Bronchial epithelial cell (primary cell): ENCODE measurements around the gene ARL15. TPM values are rescaled to one million over a fixed set of nuclear protein-coding genes. Genes with fewer than 3 reads are reported as not detected.

Source experiments
- DNase-seq: peaks from one replicate; pipeline ENCODE4 v3.0.0-alpha.2; 2010; ENCODE audit warnings: low read depth
- FAIRE-seq: peaks from 2 replicates; lab custom pipeline; 2011; peaks lifted over from hg19 to GRCh38; lab: Jason Lieb, UNC
- H3K27me3 ChIP-seq: 2 replicates; pipeline ENCODE4 v1.5.1; 2011; ENCODE audit warnings: low read length; ENCODE audit not compliant: control insufficient read depth, insufficient read depth
- H3K36me3 ChIP-seq: 2 replicates; pipeline ENCODE4 v1.5.1; 2011; ENCODE audit warnings: low read length; ENCODE audit not compliant: control insufficient read depth, insufficient read depth
- H3K4me3 ChIP-seq: 2 replicates; pipeline ENCODE4 v1.5.1; 2011; ENCODE audit warnings: mild to moderate bottlenecking, low read depth, low read length, control low read depth
- total RNA-seq: library from RNA; depleted of rRNA; stranded (reverse); fragments of >200 nt; gene quantifications from 2 replicates; pipeline ENCODE4 v1.2.1, GENCODE V29; 2014
- TF ChIP-seq, protein P1 (sequence below): IDR thresholded peaks from 2 replicates; pipeline ENCODE4 v1.5.1; 2011; ENCODE audit warnings: mild to moderate bottlenecking, moderate library complexity, low read length, control low read depth, inconsistent platforms; ENCODE audit not compliant: insufficient read depth, severe bottlenecking

The ARL15 gene
- total RNA-seq, 1 donor from 2014 or later: 13.7 TPM

DNA sequence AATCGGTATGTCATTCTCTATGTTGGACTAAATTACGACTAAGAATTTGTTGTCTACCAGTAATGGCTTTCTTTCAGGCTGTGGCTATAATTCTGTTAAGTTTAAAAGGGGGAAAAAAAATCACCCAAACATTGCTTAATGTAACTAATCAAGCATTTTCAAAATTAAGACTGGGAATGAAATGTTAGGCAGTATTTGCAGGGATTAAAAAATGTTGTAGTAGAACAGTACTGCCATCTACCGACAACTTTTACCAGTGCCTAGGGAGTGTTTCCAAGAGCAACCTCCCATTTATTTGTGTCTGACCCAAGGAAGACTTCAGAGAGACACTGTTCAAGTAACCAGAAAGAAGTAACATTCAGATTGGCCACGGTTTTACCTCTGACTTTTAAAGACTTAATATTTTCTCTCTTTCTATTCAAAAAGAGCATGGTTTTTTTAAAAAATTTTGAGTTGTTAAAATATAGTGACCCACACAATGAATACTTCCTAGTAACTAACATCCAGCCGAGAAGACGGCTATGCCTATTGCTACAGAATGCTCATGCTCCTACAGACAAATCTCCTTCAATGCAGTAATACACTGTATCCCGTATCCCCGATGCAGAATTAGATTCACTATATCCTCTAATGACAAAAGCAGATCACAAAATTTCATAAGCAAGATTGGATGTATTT, 92.4 kb downstream of the ARL15 start:
- FAIRE-seq (no peak), DNase-seq (peak; percentile 74)
- TF ChIP-seq, protein P1, sequence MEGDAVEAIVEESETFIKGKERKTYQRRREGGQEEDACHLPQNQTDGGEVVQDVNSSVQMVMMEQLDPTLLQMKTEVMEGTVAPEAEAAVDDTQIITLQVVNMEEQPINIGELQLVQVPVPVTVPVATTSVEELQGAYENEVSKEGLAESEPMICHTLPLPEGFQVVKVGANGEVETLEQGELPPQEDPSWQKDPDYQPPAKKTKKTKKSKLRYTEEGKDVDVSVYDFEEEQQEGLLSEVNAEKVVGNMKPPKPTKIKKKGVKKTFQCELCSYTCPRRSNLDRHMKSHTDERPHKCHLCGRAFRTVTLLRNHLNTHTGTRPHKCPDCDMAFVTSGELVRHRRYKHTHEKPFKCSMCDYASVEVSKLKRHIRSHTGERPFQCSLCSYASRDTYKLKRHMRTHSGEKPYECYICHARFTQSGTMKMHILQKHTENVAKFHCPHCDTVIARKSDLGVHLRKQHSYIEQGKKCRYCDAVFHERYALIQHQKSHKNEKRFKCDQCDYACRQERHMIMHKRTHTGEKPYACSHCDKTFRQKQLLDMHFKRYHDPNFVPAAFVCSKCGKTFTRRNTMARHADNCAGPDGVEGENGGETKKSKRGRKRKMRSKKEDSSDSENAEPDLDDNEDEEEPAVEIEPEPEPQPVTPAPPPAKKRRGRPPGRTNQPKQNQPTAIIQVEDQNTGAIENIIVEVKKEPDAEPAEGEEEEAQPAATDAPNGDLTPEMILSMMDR: peak; percentile 64
- Histone ChIP-seq H3K36me3 (no peaks in the 10 kb centered on the region), H3K4me3 (no peak overlapping the region), H3K27me3 (no peaks in the 10 kb centered on the region)

DNA sequence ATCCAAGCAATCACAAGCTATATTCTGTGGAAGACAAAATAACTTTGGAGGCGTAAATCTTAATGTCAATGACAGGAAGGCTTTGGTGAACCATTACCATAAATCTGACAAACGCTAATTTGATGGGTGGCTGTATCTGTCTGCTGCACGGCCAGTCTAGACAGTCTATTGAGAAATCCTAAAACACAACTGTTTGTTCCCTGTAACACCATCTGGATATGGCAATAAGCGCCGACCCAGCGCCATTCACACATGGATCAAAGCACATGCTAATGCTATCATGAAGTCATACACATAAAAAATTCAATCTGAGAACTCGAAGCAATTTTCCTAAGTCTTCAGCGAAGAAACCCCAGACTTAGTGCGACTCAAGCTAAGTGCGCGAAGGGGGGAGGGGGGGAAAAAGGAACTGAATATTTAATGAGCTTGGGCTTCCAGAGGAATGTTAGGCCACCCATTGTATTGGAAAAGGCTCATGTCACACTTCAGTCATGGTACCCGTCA, 95.1 kb downstream of the ARL15 start:
- no peaks in the 10 kb centered on the region for H3K36me3 ChIP-seq
- no peak for FAIRE-seq
- TF ChIP-seq, protein P1: no peak
- DNase-seq: no peak
- no peak overlapping the region for H3K4me3 ChIP-seq
- no peaks in the 10 kb centered on the region for H3K27me3 ChIP-seq

DNA sequence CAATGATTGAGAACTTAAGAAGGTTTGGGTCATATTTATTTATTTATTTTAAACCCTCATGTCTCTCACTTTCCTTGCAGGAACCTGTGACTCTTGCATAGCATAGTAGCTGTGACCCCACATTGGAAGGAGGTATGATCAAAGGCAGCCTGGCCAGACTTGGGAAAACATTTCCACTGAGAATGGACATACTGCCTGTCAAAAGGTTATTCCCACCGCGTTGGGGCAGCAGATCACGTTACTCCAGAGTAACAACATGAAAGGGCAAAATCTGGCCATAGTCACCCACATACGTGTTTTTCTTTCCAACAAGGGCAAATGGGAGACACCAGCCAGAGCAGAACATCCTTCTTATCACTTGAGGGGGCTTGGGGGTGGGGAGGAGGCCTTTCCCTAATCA, 95.7 kb downstream of the ARL15 start:
- TF ChIP-seq, protein P1: no peak
- H3K27me3 ChIP-seq: no peaks in the 10 kb centered on the region
- H3K36me3 ChIP-seq: no peaks in the 10 kb centered on the region
- no peak overlapping the region for H3K4me3 ChIP-seq
- DNase-seq (no peak), FAIRE-seq (no peak)

DNA sequence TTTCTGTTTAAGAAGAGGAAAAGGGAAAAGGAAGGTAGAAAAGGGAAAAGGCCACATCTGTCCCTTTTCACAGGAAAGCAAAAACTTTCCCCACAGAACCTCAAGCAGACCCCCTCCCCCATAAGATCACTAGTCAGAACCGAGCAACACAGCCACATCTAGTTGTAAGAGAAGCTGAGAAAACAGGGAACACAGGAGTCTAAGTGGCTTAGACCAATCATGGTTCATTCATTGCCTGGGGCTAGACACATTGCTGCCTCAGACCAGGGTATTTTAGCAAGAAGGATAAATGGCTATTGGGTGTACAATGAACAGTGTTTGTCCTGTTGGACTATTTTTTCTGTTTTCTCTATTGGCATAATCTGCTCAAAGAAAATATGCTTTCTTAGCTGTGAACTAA, 98.0 kb downstream of the ARL15 start:
- Histone ChIP-seq H3K27me3 (no peaks in the 10 kb centered on the region), H3K4me3 (no peak overlapping the region), H3K36me3 (no peaks in the 10 kb centered on the region)
- TF ChIP-seq, protein P1: no peak
- FAIRE-seq (peak; percentile 62), DNase-seq (no peak)

DNA sequence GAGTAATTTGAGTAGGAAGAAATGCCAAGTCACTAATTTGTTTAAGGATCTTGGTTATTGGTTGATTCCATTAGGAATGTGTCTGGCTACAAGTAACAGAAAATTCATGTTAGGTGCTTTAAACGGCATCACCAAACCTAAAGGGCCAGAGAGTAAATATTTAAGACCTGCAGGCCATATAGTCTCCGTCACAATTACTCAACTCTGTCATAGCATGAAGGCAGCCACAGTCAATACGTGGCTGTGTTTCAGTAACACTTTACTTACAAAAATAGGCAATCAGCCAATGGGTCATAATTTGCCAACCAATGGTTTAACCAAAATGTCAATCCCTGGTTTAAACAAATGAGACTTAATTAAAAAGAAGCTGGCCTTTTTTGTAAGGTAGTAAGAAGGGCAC, 98.5 kb downstream of the ARL15 start:
- TF ChIP-seq, protein P1: no peak
- FAIRE-seq (no peak), DNase-seq (no peak)
- H3K4me3 ChIP-seq: no peak overlapping the region
- no peaks in the 10 kb centered on the region for H3K36me3 ChIP-seq
- H3K27me3 ChIP-seq: no peaks in the 10 kb centered on the region

DNA sequence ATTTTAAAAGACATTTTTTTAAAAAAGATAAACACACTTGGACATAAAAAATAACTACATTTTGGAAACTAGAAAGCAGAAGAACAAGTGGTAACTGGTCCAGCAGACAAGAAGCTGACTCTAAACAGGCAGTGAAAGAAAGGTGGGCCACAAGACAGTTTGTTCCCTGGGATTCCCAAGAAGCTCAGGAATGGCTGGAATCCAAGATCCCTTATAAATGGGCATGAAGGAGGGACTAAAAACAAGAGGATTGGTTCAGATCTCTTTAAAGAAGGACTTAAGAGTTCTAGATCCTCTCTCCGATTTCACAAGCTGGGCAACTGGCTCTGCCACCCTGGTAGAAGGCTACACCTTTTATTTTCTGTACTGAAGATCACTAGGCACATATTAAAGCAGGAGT, 102.8 kb downstream of the ARL15 start:
- DNase-seq: no peak
- Histone ChIP-seq H3K36me3 (no peaks in the 10 kb centered on the region), H3K27me3 (no peaks in the 10 kb centered on the region), H3K4me3 (no peak overlapping the region)
- TF ChIP-seq, protein P1: no peak
- FAIRE-seq: no peak
